Measurements from ENCODE around the gene TMEM121B.

DNA sequence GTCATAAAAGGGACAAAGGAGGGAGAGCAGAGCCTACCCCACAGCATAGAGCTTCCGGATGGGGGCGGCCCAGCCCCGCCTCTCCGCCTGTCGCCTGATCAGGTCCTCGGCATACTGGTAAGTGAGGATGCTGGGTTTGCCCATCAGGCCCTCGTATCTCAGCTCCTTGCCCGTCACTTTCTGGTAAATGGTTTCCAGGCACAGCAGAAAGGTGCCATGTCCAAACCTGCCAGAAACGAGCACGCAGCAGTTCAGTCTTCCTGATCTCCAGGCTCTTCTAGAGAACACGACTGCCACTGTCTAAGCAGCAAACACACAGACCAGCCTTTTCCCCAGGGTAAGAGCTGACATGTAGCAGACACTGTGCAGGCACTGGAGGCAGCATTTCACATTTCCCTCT, 17.4 kb upstream of the TMEM121B start:
- TF ChIP-seq POLR2A (IDR thresholded peaks at IDR 0.05) = no peak
- TF ChIP-seq CTCF (IDR thresholded peaks at IDR 0.05 in 4 of 5, conservative IDR thresholded peaks at IDR 0.05 in 1 of 5) = no peak
